ENCODE measurements around the gene PRR13. TPM values are rescaled to one million over a fixed set of nuclear protein-coding genes. Genes with fewer than 3 reads are reported as not detected.
A peak's percentile ranks its signal among the peaks of the same experiment; 100 is the strongest.

Gene PRR13
- total and polyA plus RNA-seq, 2 of the 13 experiments (the other 11 are each of a cell fraction or from before 2014, with no cell fraction given) = 65.0 to 102 TPM

- peak; percentile 89 for TF ChIP-seq ATF2 (CRISPR knock-in tag; IDR thresholded peaks at IDR 0.05)
- TF ChIP-seq ATAD3A (CRISPR knock-in tag; IDR thresholded peaks at IDR 0.05) = no peak
- TF ChIP-seq ZNF512 (CRISPR knock-in tag; IDR thresholded peaks at IDR 0.05) = no peak
- TF ChIP-seq POLR2AphosphoS2 (IDR thresholded peaks at IDR 0.05; ENCODE audit: low read depth, low read length) = no peak
- TF ChIP-seq ZNF333 (CRISPR knock-in tag; IDR thresholded peaks at IDR 0.05; ENCODE audit: borderline replicate concordance) = no peak
- TF ChIP-seq EHMT2 (IDR thresholded peaks at IDR 0.05; ENCODE audit: borderline replicate concordance, low read depth, low read length) = no peak
- no peak for TF ChIP-seq BCL3 (CRISPR knock-in tag; IDR thresholded peaks at IDR 0.05)
- TF ChIP-seq TEAD3 (CRISPR knock-in tag; optimal IDR thresholded peaks at IDR 0.05; ENCODE audit: borderline replicate concordance) = peak; percentile 82
- TF ChIP-seq KLF6 (CRISPR knock-in tag; IDR thresholded peaks at IDR 0.05) = no peak
- TF ChIP-seq HOXA7 (CRISPR knock-in tag; IDR thresholded peaks at IDR 0.05) = no peak
- no peak for TF ChIP-seq GTF3A (CRISPR knock-in tag; conservative IDR thresholded peaks at IDR 0.05)
- TF ChIP-seq ZSCAN21 (CRISPR knock-in tag; IDR thresholded peaks at IDR 0.05; ENCODE audit: borderline replicate concordance) = peak; percentile 58; the same call in 1 of the 2 replicates
- TF ChIP-seq ZHX1 (CRISPR knock-in tag; IDR thresholded peaks at IDR 0.05; ENCODE audit: low read depth) = peak; percentile 71; the same call in 1 of the 2 replicates
- TF ChIP-seq ZNF678 (CRISPR knock-in tag; IDR thresholded peaks at IDR 0.05) = no peak
- peak; percentile 49 for TF ChIP-seq PPARG (CRISPR knock-in tag; conservative IDR thresholded peaks at IDR 0.05)
- TF ChIP-seq SRSF1 (optimal IDR thresholded peaks at IDR 0.05; ENCODE audit: low read depth, low read length) = no peak
- 0 out of 2 replicates have a peak, but pooled peaks have one; percentile 18 for TF ChIP-seq HOXA5 (CRISPR knock-in tag; IDR thresholded peaks at IDR 0.05)
- TF ChIP-seq ZNF616 (CRISPR knock-in tag; IDR thresholded peaks at IDR 0.05; ENCODE audit: low read depth) = peak; percentile 14; the same call in 1 of the 2 replicates
- peak; percentile 96 for TF ChIP-seq DRAP1 (CRISPR knock-in tag; IDR thresholded peaks at IDR 0.05)
- TF ChIP-seq ZNF691 (CRISPR knock-in tag; IDR thresholded peaks at IDR 0.05; ENCODE audit: borderline replicate concordance, low read depth) = peak; percentile 63; the same call in 1 of the 2 replicates
- TF ChIP-seq SOX6 (IDR thresholded peaks at IDR 0.05) = no peak
- TF ChIP-seq SOX6 (CRISPR knock-in tag; IDR thresholded peaks at IDR 0.05) = peak; percentile 75
- TF ChIP-seq ZNF883 (CRISPR knock-in tag; IDR thresholded peaks at IDR 0.05; ENCODE audit: not compliant biosample characterization) = no peak
Observed at GRCh38 chr12:53451661-53452158, 10.2 kb downstream of the PRR13 start, which contains the start of gene PCBP2 (continued).

All from HepG2 (cell line).